ENCODE results near the gene SYNE1.
A peak's percentile ranks its signal among the peaks of the same experiment; 100 is the strongest.

SYNE1 gene

GRCh38 chr6:152309648-152310047 lies 327.5 kb downstream of the SYNE1 start:
- DNase-seq, result no peak

- no peak for DNase-seq
Observed at GRCh38 chr6:152309006-152309405, 328.2 kb downstream of the SYNE1 start.

GRCh38 chr6:152308306-152308705 lies 328.9 kb downstream of the SYNE1 start:
- DNase-seq, result no peak

- DNase-seq, result no peak
Observed at GRCh38 chr6:152305672-152306071, 331.5 kb downstream of the SYNE1 start.

- peak; percentile 92 for DNase-seq
Observed at GRCh38 chr6:152301765-152302568, 335.2 kb downstream of the SYNE1 start.

- no peak for DNase-seq
Observed at GRCh38 chr6:152301021-152301764, 336.0 kb downstream of the SYNE1 start.

- DNase-seq, result no peak
Observed at GRCh38 chr6:152300517-152300916, 336.6 kb downstream of the SYNE1 start.

- DNase-seq, result no peak
Observed at GRCh38 chr6:152298848-152299735, 338.1 kb downstream of the SYNE1 start.

- no peak for DNase-seq
Observed at GRCh38 chr6:152298055-152298647, 339.0 kb downstream of the SYNE1 start.

GRCh38 chr6:152296648-152297376 lies 340.4 kb downstream of the SYNE1 start:
- DNase-seq, result no peak

GRCh38 chr6:152295920-152296319 lies 341.2 kb downstream of the SYNE1 start:
- DNase-seq, result no peak

- DNase-seq, result no peak
Observed at GRCh38 chr6:152295346-152295745, 341.8 kb downstream of the SYNE1 start.

GRCh38 chr6:152293404-152293803 lies 343.8 kb downstream of the SYNE1 start:
- no peak for DNase-seq

GRCh38 chr6:152292555-152292954 lies 344.6 kb downstream of the SYNE1 start:
- no peak for DNase-seq

- no peak for DNase-seq
Observed at GRCh38 chr6:152290693-152291092, 346.5 kb downstream of the SYNE1 start.

GRCh38 chr6:152277826-152278329 lies 359.3 kb downstream of the SYNE1 start:
- peak; percentile 31 for DNase-seq

GRCh38 chr6:152273638-152274037 lies 363.5 kb downstream of the SYNE1 start:
- peak; percentile 60 for DNase-seq

GRCh38 chr6:152273002-152273401 lies 364.2 kb downstream of the SYNE1 start:
- peak; percentile 30 for DNase-seq

- DNase-seq, result no peak
Observed at GRCh38 chr6:152272486-152272885, 364.7 kb downstream of the SYNE1 start.

GRCh38 chr6:152271776-152272464 lies 365.2 kb downstream of the SYNE1 start:
- DNase-seq, result peak; percentile 61

GRCh38 chr6:152270301-152270925 lies 366.7 kb downstream of the SYNE1 start:
- DNase-seq, result no peak

All from right hindlimb (tissue), 1 donor.